HG03457 (cell line): ENCODE measurements around the gene ELAC1.
"Not testable (repeated sequence)": the region's sequence is repeated elsewhere in the genome, so short reads cannot be mapped to it uniquely, and the experiment has no call there.

ENCODE experiments used
- ATAC-seq: cut with Tn5 transposase; IDR thresholded peaks from one replicate; pipeline ENCODE4 v1.9.1; 2021; ENCODE audit warnings: moderate number of reproducible peaks; ENCODE audit not compliant: unreplicated experiment

Gene ELAC1

DNA sequence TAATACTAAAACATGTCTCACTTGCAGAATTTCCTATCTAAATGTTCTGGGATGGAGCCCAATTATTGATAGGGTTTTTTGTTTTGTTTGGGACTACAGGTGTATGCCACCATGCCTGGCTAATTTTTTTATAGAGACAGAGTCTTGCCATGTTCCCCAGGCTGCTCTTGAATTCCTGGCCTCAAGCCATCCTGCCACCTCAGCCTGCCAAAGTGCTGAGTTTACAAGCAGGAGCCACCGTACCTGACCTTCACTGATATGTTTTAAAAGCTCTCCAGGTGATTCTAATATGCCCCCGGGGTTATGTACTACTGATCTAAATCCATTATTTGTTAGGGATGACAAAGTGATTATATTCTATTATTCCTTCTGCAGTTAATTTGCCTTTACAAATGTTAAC lies 2.2 kb downstream of the ELAC1 start:
- ATAC-seq: no peak

DNA sequence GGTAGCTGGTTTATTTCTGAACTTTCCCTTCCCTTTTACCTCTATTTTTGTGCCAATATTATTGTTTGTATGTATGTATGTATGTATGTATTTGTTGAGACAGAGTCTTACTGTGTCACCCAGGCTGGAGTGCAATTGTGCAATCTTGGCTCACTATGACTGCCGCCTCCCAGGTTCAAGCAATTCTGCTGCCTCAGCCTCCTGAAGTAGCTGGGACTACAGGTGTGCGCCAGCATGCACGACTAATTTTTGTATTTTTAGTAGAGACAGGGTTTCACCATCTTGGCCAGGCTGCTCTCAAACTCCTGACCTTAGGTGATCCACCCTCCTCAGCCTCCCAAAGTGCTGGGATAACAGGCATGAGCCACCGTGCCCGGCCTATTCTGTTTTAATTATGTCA lies 4.6 kb downstream of the ELAC1 start:
- ATAC-seq: not testable (repeated sequence)

DNA sequence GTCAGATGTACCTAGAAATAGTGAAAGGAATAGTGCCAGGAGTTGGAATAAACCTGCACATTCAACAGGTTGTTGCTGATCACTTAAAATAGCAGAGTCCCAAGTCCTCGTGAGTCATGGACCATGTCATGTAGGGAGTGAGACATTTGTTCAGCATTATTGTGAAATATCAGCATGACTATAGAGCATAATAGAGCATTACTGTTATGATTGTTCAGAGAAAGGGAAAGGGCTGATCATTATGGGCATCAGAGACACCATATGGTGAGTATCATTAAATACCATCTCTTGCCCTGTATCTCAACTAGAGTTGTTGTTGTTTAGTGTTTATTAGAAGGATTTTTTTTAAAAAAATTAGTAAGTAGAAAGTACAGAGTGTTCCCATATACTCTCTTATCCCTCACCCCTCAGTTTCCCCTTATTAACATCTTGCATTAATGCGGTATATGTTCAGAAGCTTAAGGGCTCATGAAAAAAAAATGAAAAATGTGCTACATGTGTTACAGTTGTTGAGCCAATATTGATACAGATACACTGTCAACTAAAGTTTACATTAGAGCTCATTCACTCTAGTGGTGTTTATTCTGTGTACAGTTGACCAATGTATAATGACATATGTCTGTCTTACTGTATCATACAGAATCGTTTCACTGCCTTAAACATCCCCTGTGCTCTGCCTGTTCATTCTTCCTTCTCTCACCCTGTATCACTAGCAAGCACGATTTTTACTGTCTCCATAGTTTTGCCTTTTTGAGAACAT lies 5.7 kb downstream of the ELAC1 start:
- ATAC-seq: no peak

DNA sequence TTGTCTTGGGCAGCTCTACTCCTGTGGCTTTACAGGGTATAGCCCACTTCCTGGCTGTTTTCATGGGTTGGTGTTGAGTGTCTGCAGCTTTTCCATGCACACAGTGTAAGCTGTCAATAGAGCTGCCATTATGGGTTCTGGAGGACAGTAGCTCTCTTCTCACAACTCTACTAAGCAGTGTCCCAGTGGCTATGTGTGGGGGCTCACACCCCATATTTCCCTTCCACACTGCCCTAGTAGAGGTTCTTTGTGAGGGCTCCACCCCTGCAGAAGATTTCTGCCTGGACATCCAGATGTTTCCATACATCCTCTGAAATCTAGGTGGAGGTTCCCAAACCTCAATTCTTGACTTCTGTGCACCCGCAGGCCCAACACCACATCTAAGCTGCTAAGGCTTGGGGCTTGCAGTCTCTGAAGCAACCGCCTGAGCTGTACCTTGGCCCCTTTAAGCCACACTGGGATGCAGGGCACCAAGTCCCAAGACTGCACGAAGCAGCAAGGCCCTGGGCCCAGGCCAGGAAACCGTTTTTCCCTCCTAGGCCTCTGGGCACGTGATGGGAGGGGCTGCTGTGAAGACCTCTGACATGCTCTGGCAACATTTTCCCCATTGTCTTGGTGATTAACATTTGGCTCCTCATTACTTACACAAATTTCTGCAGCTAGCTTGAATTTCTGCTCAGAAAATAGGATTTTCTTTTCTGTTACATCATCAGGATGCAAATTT lies 9.4 kb downstream of the ELAC1 start:
- no peak for ATAC-seq

DNA sequence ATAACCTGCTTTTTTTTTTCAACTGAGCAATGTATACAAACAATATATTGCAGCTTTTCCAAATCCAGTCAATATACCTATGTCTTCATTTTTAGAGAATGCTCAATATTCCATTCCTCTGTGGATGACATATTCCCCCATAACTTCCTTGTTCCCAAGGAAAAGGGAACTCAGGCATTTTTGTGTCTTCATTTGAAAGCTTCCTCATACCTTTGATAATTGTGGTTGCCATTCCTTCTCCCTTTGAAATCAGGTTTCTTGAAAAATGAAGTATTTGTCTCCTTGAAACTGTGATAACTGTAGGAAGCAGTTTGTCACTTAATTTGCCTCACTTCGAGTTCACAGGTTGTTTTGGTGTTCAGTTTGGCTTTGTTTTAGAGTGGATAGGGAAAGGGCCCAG lies 13.5 kb downstream of the ELAC1 start:
- ATAC-seq: no peak

DNA sequence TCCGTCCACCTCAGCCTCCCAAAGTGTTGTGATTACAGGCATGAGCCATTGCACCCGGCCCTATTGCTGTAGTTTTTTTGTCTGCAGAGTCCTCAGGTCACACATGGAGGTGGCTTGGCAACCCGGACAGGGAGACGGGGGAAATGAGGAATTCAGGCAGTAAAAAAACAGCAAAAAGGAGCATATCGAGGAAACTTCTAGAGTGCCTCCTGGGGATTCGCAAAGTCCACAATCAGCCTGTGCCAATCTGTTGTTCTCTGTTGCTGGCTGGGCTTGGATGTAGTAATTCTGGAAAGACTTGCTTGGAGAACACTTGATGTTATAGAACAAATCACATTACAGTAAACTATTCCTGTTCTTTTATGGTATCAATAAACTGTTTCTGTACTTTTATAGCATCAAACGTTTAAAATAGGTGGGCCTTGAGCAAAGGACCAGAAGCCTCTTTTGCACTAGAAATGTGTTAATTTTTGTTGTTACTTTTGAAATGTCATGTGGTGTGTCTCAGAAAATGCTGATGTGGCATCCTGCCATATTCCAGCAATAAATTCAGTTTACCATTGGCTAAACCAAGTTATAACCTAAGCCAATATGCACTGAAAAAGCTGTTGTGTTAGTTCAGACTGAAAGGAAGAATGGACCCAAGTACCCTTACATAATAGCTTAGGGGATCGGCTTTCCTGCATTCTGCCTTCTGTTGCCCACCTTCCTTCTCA lies 14.4 kb downstream of the ELAC1 start:
- ATAC-seq: no peak

DNA sequence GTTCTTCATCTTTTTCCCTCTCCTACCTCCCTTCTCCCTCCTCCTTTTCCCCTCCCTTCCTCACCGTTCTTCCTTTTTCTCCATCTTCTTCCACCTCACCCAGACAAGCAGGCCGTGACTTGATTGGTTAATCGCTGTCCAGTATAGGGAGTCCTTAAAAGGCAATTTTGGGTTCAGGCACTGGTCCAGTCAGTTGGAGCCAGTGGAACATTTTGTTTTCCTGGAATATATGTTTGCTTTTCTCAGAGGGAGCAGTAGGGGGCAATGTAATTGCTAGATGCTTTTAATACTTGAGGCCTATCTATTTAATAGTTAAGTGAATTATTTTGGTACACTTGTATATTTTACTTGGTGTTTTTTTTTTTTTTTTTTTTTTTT lies 15.0 kb downstream of the ELAC1 start:
- no peak for ATAC-seq

DNA sequence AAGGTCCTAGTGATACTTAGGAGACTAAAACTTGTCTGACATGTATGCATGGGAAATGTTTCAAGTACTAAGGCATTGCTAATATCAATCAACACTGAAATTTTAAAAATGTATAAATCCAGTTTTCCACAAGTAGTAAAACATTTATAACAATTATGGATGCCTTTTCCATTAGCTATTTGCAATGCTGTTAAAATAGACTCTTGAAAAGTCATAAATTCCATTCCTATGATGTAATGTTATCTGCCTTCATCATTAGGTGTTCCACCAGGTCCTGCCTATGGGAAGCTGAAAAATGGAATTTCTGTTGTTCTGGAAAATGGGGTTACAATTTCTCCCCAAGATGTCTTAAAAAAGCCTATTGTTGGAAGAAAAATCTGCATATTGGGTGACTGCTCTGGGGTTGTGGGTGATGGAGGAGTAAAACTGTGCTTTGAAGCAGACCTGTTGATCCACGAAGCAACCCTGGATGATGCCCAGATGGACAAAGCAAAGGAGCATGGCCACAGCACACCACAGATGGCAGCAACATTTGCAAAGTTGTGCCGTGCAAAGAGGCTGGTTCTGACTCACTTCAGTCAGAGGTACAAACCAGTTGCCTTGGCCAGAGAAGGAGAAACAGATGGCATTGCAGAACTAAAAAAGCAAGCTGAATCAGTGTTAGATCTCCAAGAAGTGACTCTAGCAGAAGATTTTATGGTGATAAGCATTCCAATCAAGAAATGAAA lies 18.7 kb downstream of the ELAC1 start:
- ATAC-seq: no peak

DNA sequence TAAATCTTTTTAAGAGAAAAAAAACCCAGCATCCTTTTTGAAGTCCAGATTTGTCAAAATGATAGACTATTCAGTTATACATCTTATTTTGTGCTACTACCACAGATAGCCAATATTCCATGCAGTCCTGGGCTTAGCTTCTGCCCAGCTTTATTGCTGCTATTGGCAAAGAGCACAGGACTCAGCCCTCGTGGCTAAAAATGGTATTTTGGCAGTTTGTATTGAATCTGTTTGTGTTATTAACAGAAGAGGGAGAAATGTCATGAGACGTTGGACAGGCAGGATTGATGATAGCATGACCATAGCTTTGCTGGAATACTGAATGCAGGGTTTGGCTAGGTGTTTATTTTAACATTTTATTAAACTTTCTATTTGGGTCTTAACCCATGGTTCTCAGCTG lies 19.4 kb downstream of the ELAC1 start:
- no peak for ATAC-seq

DNA sequence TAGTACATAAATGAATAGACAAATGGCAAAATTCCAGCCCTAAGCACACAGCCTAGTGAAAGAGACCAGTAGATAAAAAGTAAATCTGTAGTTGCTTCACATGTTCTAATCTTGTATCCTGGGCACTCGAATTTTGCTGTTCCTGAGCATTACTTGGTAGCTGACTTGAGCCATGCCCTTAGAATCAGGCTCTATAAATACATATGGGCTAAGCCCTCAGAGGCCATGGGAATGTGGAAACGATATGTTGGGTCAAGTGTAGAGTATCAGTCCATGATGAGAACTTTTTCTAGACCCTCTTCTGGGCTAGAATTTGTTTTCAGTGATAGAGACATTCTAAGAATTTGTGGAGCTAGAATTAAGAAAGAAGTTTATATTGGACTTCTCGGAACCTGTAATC lies 21.9 kb downstream of the ELAC1 start:
- ATAC-seq: no peak

DNA sequence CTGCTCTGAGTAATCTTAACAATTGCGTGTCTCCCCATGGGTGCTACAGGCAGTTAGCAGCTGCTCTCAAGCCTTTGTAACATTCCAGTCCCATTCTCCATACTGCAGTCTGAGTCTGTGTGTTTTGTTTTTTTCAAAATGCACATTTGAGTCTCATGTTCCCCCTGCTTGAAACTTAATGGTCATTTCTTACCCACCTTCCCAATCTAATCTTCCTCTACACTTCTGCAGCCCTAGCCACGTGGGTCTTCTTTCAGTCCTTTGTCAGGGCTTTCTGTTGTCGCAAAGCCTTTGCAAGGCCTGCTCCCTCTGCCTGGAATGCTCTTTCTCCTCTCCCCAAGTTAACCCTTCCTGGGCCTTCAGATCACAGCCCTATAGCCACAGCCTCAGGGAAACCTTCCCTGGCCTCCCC lies 24.5 kb downstream of the ELAC1 start:
- ATAC-seq: no peak

DNA sequence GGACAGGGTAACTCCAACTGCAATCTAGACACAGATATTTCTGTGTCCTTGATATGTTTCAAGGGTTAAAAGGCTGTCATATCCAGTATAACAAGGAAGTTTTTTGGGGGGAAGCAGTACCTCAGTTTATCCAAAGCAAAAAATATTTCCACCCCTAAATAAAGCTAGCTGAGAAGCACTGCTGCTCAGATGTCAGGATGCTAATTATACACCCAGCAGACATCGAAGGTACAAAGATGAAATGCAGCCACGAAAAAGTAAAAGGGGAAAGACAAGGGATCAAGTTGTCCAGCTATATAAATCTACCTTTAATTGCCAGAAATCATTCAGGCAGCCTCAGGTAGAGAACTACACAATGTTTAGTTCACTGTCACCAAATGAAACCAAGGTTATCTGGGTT lies 26.2 kb downstream of the ELAC1 start:
- ATAC-seq: no peak

DNA sequence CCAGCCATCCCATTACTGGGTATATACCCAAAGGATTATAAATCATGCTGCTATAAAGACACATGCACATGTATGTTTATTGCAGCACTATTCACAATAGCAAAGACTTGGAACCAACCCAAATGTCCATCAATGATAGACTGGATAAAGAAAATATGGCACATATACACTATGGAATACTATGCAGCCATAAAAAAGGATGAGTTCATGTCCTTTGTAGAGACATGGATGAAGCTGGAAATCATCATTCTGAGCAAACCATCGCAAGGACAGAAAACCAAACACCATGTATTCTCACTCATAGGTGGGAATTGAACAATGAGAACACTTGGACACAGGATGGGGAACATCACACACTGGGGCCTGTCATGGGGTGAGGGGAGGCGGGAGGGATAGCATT lies 35.3 kb downstream of the ELAC1 start:
- not testable (repeated sequence) for ATAC-seq

DNA sequence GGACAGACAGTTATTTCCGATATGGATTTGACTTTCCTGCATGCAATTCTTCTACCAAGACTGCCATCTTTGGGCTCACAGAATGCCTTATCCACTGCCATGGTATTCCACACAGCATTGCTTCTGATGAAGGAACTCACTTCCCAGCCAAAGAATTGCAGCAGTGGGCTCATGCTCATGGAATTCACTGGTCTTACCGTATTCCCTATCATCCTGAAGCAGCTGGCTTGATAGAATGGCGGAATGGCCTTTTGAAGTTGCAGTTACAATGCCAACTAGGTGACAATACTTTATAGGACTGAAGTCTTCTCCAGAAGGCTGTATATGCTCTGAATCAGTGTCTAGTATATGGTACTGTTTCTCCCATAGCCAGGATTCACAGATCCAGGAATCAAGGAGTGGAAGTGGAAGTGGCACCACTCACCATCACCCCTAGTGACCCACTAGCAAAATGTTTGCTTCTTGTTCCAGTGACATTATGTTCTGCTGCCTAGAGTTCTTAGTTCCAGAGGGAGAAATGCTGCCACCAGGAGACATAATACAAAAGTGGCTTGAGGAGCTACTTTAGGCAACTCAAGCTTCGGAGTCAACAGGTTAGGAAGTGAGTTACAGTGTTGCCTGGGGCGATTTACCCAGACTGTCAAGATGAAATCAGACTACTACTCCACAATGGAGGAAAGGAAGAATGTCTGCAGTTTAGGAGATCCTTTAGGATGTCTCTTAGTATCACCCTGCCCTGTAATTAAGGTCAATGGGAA lies 38.4 kb downstream of the ELAC1 start:
- no peak for ATAC-seq

DNA sequence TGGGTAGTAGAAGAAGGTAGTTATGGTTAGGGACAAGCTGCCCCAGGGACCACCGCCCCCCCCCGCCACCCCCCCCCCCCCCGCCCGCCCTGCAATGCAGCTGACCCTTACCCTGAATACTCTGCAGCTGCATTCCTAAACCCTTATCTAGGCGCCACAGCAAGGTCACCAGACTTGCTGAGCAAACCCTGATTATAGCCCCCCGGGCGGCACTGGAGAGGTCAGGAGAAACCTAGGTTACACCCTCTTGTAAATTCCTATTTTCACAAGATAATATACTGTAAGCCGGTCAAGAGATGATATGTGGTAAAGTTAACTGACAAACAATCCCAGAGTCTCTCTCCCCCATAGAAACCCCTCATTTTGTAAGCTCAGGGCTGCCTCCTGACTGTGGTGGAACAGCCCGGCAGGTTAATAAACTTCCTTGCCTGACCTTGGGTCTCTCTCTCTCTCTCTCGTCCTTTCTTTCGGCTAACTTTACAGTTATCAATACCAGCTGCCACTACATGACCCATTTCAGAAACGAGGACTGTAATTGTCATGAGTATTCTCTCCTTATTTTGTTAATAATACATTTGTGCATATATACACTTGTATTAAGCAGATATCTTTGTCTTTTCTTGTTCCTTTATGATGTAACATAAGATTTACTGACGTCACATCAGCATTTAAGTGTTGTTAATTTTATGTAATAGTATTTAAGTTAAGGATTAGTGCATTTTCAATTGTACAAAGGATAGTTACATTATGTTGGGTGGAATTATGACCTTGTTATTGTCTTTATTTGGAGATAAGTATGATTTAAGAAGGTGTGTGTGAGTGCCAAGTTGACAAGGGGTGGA lies 39.3 kb downstream of the ELAC1 start:
- ATAC-seq: no peak

DNA sequence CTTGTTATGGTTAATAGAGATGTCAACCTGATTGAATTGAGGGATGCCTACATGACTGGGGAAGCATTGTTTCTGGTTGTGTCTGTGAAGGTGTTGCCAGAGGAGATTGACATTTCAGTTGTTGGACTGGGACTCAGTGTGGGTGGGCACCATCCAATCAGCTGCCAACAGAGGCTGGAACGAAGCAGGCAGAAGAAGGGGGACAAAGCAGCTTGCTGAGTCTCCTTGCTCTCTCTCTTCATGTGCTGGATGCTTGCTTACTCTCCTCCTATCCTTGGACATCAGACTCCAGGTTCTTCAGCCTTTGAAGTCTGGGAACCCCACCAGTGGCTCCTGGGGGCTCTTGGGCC lies 39.9 kb downstream of the ELAC1 start:
- no peak for ATAC-seq

DNA sequence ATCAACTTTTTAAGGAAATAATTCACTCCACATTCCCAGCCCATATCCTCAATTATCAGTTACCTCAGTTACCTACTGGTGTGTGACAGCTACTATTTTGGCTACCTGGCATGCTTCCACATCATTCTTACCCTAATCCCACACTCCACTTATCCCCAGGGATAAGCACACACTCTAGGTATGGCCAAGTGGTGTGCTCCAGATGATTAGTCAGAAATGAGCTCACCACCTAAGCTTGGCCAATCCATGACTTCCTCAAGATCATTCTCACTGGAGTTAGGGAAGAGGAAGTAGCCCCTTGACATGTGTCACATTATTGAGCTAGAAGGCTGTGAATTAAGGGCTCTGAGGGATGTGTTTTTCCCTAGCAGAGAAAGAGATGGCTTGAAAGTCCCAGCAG lies 41.2 kb downstream of the ELAC1 start:
- ATAC-seq: no peak

DNA sequence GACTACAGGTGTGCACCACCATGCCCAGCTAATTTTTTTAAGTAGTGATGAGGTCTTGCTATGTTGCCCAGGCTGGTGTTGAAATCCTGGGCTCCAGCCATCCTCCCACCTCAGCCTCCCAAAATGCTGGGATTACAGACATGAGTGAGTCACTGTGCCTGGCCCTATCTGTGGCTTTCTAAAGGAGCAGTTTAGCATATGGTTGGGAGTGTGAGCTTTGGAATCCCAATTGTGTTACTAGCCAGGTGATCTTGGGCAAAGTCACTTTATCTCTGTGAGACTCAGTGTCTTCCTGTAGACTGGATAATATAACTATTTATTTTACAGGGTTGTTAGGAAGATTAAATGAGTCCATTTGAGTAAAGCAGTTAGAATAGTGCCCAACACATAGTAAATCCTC lies 42.4 kb downstream of the ELAC1 start:
- ATAC-seq: no peak

DNA sequence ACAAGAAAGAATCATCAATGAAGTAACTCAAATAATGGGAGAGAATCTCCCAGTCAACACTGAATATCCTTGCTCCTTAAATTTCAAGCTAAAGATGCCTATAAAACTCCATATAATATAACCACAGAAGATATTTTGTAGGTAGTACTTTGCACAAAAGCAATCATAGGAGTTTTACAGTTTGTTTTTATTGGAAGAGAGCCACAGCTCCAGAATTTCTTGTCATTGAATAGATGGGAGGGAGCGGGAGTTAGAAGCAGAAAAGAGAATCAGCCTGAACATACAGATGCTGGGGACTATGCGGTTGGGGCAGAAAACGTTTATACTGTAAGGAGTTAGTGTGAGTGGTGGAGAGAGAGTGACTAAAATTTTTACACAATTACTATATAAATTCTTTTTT lies 43.9 kb downstream of the ELAC1 start:
- no peak for ATAC-seq

DNA sequence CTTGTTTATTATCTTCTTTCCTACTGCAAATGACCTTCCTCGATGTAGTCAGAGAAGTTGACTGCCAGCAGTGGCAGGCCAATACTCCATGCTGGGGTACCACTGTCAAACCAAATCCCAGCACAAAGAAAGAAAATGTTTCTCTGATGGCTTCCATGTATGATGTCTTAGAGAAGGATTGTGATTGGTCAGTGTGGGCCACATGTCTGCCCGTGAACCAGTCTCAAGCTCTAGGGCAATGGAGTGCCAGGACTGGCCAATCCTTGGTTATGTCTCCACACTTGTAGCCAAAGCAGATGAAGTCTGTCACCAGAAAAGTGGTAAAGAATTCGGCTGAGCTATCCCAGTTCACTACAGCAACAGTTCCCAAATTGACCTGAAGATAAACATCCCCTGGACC lies 44.6 kb downstream of the ELAC1 start:
- no peak for ATAC-seq
